Neural progenitor cell (in vitro differentiated cells): ENCODE results near the gene GALNT17. TPM values are rescaled to one million over a fixed set of nuclear protein-coding genes. Genes with fewer than 3 reads are reported as not detected.

ENCODE experiments used
- DNase-seq: peaks from one replicate; pipeline ENCODE4 v3.0.0-alpha.2; 2016; ENCODE audit warnings: low spot score
- H2AFZ ChIP-seq: fragments of 200-600 bp; sonication (generic); replicated peaks from 2 replicates; pipeline ENCODE4 v1.6.1; 2016; ENCODE audit warnings: antibody characterized with exemption
- H3F3A ChIP-seq: fragments of 200-600 bp; sonication (generic); 2 replicates; pipeline ENCODE4 v1.6.1; 2016; ENCODE audit warnings: antibody characterized with exemption, low read depth
- H3K27ac ChIP-seq: fragments of 200-600 bp; sonication (generic); 2 replicates; pipeline ENCODE4 v1.5.1; 2016; ENCODE audit warnings: mild to moderate bottlenecking
- H3K27me3 ChIP-seq: fragments of 200-600 bp; sonication (generic); 2 replicates; pipeline ENCODE4 v1.6.1; 2016; ENCODE audit warnings: mild to moderate bottlenecking, moderate library complexity
- H3K36me3 ChIP-seq: fragments of 200-600 bp; sonication (generic); 2 replicates; pipeline ENCODE4 v1.5.1; 2016
- H3K4me1 ChIP-seq: fragments of 200-600 bp; sonication (generic); 2 replicates; pipeline ENCODE4 v1.6.1; 2016; ENCODE audit warnings: mixed run types
- H3K4me2 ChIP-seq: fragments of 200-600 bp; sonication (generic); 2 replicates; pipeline ENCODE4 v1.6.1; 2016
- H3K4me3 ChIP-seq: fragments of 200-600 bp; sonication (generic); 2 replicates; pipeline ENCODE4 v1.5.1; 2016
- H3K79me2 ChIP-seq: fragments of 200-600 bp; sonication (generic); 2 replicates; pipeline ENCODE4 v1.6.1; 2016; ENCODE audit warnings: low read depth
- H3K9ac ChIP-seq: fragments of 200-600 bp; sonication (generic); 2 replicates; pipeline ENCODE4 v1.6.1; 2016
- H3K9me3 ChIP-seq: fragments of 200-600 bp; sonication (generic); 2 replicates; pipeline ENCODE4 v1.5.1; 2016; ENCODE audit warnings: low read depth
- H4K20me1 ChIP-seq: fragments of 200-600 bp; sonication (generic); 2 replicates; pipeline ENCODE4 v1.6.1; 2016; ENCODE audit warnings: low read depth
- H3K27ac Mint-ChIP-seq: 3 replicates; pipeline ENCODE4 v1.8.0; 2021; ENCODE audit warnings: mixed read lengths
- H3K27me3 Mint-ChIP-seq: 2 replicates; pipeline ENCODE4 v1.8.0; 2022; ENCODE audit warnings: low read depth, mild to moderate bottlenecking, inconsistent platforms, moderate library complexity, mixed read lengths; ENCODE audit not compliant: insufficient read depth
- H3K36me3 Mint-ChIP-seq: 3 replicates; pipeline ENCODE4 v1.8.0; 2021; ENCODE audit warnings: mixed read lengths
- H3K4me1 Mint-ChIP-seq: 3 replicates; pipeline ENCODE4 v1.8.0; 2021; ENCODE audit warnings: mixed read lengths
- H3K4me3 Mint-ChIP-seq: 3 replicates; pipeline ENCODE4 v1.8.0; 2021; ENCODE audit warnings: mild to moderate bottlenecking, moderate library complexity, mixed read lengths
- H3K9me3 Mint-ChIP-seq: 3 replicates; pipeline ENCODE4 v1.8.0; 2020; ENCODE audit warnings: mixed read lengths
- EZH2 ChIP-seq: fragments of 200-600 bp; sonication (generic); IDR thresholded peaks from 2 replicates; pipeline ENCODE4 v1.6.1; 2017; ENCODE audit warnings: antibody characterized with exemption, mild to moderate bottlenecking, moderate library complexity
- EZH2phosphoT487 ChIP-seq: fragments of 200-600 bp; sonication (generic); IDR thresholded peaks from 2 replicates; pipeline ENCODE4 v1.6.1; 2017; ENCODE audit warnings: antibody characterized with exemption
- total RNA-seq: library from RNA; depleted of rRNA; stranded (reverse); fragments of >200 nt; gene quantifications from 2 replicates; pipeline ENCODE4 v1.2.3, GENCODE V29; 2015; ENCODE audit warnings: low replicate concordance
- TF ChIP-seq, protein P1 (sequence below): fragments of 200-600 bp; sonication (generic); IDR thresholded peaks from 2 replicates; pipeline ENCODE4 v1.5.1; 2017; ENCODE audit warnings: antibody characterized with exemption, mild to moderate bottlenecking

Gene GALNT17
- total RNA-seq, 1 donor from 2014 or later: 17.1 TPM

DNA sequence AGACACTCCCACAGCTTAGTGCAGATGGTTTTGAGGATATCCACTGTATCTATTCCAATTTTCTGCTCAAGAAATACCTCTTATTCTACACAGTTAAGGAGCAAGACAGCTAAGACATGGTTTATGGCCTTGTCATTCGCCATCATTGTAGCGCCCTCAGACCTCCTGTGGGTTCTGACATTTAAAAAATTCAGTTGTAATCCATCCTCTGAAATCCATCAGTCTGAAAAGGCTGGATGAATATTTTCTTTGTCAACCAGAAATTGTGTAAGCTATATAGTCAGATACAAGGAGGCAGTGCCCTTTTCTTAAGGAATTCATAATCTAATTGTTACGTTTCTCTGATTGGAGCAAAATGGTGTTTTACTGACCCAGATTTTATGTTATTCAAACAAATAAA is 353.6 kb downstream of the GALNT17 start:
- H3K79me2 ChIP-seq: no peaks in the 10 kb centered on the region
- peaks cover 3% of the 10 kb centered on the region for H3K4me1 ChIP-seq
- no peak overlapping the region for H3K27ac Mint-ChIP-seq
- no peaks in the 10 kb centered on the region for H3K9me3 Mint-ChIP-seq
- H4K20me1 ChIP-seq: no peaks in the 10 kb centered on the region
- TF ChIP-seq EZH2phosphoT487: no peak
- TF ChIP-seq EZH2: no peak
- TF ChIP-seq, protein P1, sequence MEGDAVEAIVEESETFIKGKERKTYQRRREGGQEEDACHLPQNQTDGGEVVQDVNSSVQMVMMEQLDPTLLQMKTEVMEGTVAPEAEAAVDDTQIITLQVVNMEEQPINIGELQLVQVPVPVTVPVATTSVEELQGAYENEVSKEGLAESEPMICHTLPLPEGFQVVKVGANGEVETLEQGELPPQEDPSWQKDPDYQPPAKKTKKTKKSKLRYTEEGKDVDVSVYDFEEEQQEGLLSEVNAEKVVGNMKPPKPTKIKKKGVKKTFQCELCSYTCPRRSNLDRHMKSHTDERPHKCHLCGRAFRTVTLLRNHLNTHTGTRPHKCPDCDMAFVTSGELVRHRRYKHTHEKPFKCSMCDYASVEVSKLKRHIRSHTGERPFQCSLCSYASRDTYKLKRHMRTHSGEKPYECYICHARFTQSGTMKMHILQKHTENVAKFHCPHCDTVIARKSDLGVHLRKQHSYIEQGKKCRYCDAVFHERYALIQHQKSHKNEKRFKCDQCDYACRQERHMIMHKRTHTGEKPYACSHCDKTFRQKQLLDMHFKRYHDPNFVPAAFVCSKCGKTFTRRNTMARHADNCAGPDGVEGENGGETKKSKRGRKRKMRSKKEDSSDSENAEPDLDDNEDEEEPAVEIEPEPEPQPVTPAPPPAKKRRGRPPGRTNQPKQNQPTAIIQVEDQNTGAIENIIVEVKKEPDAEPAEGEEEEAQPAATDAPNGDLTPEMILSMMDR: no peak
- H3K36me3 ChIP-seq: no peaks in the 10 kb centered on the region
- no peak for DNase-seq
- peaks cover 3% of the 10 kb centered on the region for H3K36me3 Mint-ChIP-seq
- no peaks in the 10 kb centered on the region for H3K27me3 ChIP-seq
- H2AFZ ChIP-seq: no peak overlapping the region
- H3K9me3 ChIP-seq: no peaks in the 10 kb centered on the region
- peaks cover 3% of the 10 kb centered on the region for H3K4me1 Mint-ChIP-seq
- no peak overlapping the region for H3K4me2 ChIP-seq
- peaks cover 2% of the 10 kb centered on the region for H3K27me3 Mint-ChIP-seq
- no peak overlapping the region for H3K27ac ChIP-seq
- no peaks in the 10 kb centered on the region for H3F3A ChIP-seq
- H3K4me3 Mint-ChIP-seq: no peak overlapping the region
- H3K9ac ChIP-seq: no peak overlapping the region
- H3K4me3 ChIP-seq: no peak overlapping the region

DNA sequence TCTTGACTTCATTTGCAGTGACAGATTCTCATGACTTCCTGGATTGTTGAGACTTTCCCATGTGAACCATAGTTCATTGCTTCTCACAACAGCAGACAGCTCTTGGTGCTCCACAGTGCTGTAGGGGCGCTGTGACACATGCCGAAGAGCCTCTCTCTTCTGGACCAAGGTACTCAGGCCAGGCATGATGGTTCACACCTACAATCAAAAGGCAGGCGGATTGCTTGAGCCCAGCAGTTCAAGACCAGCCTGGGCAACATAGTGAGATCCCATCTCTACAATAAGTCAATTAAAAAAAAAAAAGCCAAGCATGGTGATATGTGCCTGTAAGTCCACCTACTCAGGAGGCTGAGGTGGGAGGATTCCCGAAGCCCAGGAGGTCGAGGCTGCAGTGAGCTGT is 354.5 kb downstream of the GALNT17 start:
- Histone ChIP-seq H3K9me3 (no peaks in the 10 kb centered on the region), H3K79me2 (no peaks in the 10 kb centered on the region), H3K27me3 (no peaks in the 10 kb centered on the region), H3K27ac (no peak overlapping the region), H3K9ac (no peak overlapping the region), H3K4me3 (no peak overlapping the region), H3F3A (no peaks in the 10 kb centered on the region), H4K20me1 (no peaks in the 10 kb centered on the region), H3K4me2 (no peak overlapping the region), H3K4me1 (peaks cover 3% of the 10 kb centered on the region), H2AFZ (no peak overlapping the region), H3K36me3 (no peaks in the 10 kb centered on the region)
- H3K9me3 Mint-ChIP-seq: no peaks in the 10 kb centered on the region
- no peak for DNase-seq
- no peak overlapping the region for H3K27ac Mint-ChIP-seq
- TF ChIP-seq EZH2phosphoT487 (no peak), EZH2 (no peak)
- TF ChIP-seq, protein P1: no peak
- H3K4me1 Mint-ChIP-seq: peaks cover 3% of the 10 kb centered on the region
- H3K4me3 Mint-ChIP-seq: no peak overlapping the region
- H3K27me3 Mint-ChIP-seq: peaks cover 2% of the 10 kb centered on the region
- H3K36me3 Mint-ChIP-seq: peaks cover 3% of the 10 kb centered on the region

DNA sequence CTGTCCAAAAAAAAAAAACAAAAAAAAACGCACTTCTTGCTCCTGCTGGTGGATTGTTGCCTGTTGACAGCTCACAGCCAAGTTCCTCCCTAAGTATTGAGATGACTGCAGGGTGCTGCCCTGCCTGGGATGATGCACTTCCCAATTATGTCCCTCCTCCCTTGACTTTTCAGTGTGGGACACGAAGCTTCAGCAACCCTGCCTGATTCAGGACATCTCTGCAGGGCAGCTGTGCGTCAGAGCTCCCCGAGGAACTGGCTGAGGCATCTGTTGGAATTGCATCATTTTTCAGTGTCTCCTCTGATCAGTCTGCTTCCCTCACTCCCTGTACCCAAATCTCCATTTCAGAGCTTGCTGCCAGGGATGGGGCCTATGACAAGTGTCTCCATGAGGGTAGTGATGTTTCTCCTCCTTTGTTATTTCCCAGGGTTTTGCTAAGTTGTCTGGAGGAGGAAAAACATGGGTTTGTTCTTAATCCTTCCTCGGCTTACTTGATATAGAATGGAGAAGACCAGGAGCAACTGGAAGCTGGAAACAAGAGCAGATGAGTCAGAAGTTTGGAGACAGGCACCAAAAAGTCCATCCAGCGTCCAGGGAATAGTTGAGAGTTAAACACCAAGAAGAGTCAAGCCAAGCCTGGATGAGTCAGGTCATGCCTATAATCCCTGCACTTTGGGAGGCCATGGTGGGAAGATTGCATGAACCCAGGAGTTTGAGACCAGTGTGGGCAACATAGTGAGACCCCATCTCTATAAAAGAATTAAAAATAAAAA is 355.1 kb downstream of the GALNT17 start:
- H3K4me3 ChIP-seq: no peak overlapping the region
- no peaks in the 10 kb centered on the region for H3K9me3 ChIP-seq
- H3K4me3 Mint-ChIP-seq: no peak overlapping the region
- no peak for DNase-seq
- H3K4me1 Mint-ChIP-seq: peaks cover 3% of the 10 kb centered on the region
- TF ChIP-seq EZH2: no peak
- TF ChIP-seq EZH2phosphoT487: no peak
- TF ChIP-seq, protein P1: no peak
- peaks cover 3% of the 10 kb centered on the region for H3K36me3 Mint-ChIP-seq
- peaks cover 2% of the 10 kb centered on the region for H3K27me3 Mint-ChIP-seq
- peaks cover 3% of the 10 kb centered on the region for H3K4me1 ChIP-seq
- H3K27me3 ChIP-seq: no peaks in the 10 kb centered on the region
- no peaks in the 10 kb centered on the region for H3K9me3 Mint-ChIP-seq
- no peak overlapping the region for H3K27ac Mint-ChIP-seq
- no peaks in the 10 kb centered on the region for H3K36me3 ChIP-seq
- H3F3A ChIP-seq: no peaks in the 10 kb centered on the region
- H3K4me2 ChIP-seq: no peak overlapping the region
- H4K20me1 ChIP-seq: no peaks in the 10 kb centered on the region
- no peak overlapping the region for H3K27ac ChIP-seq
- no peaks in the 10 kb centered on the region for H3K79me2 ChIP-seq
- H3K9ac ChIP-seq: no peak overlapping the region
- H2AFZ ChIP-seq: no peak overlapping the region
